SH-SY5Y (cell line): ENCODE results near the gene PPP1R14C.

Experiments used
- GATA2 ChIP-seq: IDR thresholded peaks from 2 replicates; pipeline ENCODE4 v1.6.1; 2011; ENCODE audit warnings: mild to moderate bottlenecking, low read depth, low read length
- GATA3 ChIP-seq: IDR thresholded peaks from 2 replicates; pipeline ENCODE4 v1.6.1; 2011; ENCODE audit warnings: low read depth, mild to moderate bottlenecking, low read length, moderate library complexity

DNA sequence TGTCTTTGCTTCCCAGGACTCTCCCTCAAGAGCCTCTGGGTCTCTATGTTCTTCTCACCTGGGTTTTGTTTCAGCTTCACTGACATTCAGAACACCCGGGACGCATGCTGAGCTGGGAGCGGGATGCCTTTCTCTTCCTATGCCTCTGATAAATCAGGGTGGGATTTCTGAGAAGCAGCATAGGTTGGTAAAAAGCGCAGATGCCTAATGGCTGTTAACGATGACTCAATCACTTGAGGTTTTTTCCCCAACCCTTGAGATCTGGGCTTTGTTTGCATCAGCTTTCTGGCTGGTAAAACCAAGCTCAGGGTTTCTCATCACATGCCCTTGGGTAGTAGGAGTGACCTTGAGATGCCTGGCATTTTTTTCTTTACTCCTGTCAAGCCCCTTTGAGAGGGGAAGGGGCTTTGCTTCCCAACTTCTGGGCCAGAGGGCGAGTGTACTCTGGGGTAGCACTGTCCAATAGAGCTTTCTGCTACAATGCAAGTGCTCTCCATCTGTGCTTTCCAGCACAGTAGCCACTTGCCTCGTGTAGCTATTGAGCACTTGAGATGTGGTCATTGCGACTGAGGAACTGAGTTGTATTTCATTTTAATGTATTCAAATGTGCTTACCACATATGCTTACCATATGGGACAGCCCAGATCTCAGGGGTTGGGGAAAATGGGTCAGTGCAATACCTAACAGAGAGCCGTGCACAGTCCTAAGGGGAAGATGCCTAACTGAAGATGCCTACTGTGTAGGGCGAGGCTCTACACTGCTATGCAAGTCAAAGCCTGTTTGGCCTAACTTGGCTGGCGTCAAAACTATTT lies 69.1 kb downstream of the PPP1R14C start:
- TF ChIP-seq GATA2 (no peak), GATA3 (no peak)
